Measurements from ENCODE around the gene B4GALNT4. TPM values are rescaled to one million over a fixed set of nuclear protein-coding genes. Genes with fewer than 3 reads are reported as not detected.
A peak's percentile ranks its signal among the peaks of the same experiment; 100 is the strongest.

B4GALNT4 gene
- total RNA-seq, 1 donor from 2014 or later, result 64.6 TPM

GRCh38 chr11:407651-408123 is 38.4 kb downstream of the B4GALNT4 start:
- no peak overlapping the region for H3K27ac ChIP-seq (ENCODE audit: low read depth, low read length)
- no peak overlapping the region for H3K4me3 Mint-ChIP-seq (ENCODE audit: unreplicated experiment)
- H3K4me3 ChIP-seq (ENCODE audit: insufficient read depth, low read depth, low read length), result no peak overlapping the region
- peaks cover 2% of the 10 kb centered on the region for H3K27me3 Mint-ChIP-seq (ENCODE audit: low read depth, unreplicated experiment)
- H3K27ac Mint-ChIP-seq (ENCODE audit: unreplicated experiment), result no peak overlapping the region
- H3K4me1 ChIP-seq (ENCODE audit: insufficient read depth, low read length), result no peaks in the 10 kb centered on the region
- H2AFZ ChIP-seq (ENCODE audit: low read depth, low read length), result peak overlapping the region; percentile 26
- no peaks in the 10 kb centered on the region for H3K9me3 Mint-ChIP-seq (ENCODE audit: unreplicated experiment)
- H3K27me3 ChIP-seq (ENCODE audit: insufficient read depth, low read length), result no peaks in the 10 kb centered on the region
- TF ChIP-seq EZH2 (IDR thresholded peaks at IDR 0.05; ENCODE audit: insufficient read depth, low read length) (no peak), CTCF (IDR thresholded peaks at IDR 0.05; ENCODE audit: insufficient read depth, low read depth, low read length) (no peak)
- H3K4me1 Mint-ChIP-seq (ENCODE audit: low read depth, unreplicated experiment), result no peaks in the 10 kb centered on the region
- H3K4me2 ChIP-seq (ENCODE audit: low read length), result peak overlapping the region; percentile 41
- H3K9ac ChIP-seq (ENCODE audit: low read length), result no peak overlapping the region
- H3K9me3 ChIP-seq (ENCODE audit: insufficient read depth, low read depth, low read length), result no peaks in the 10 kb centered on the region
- no peaks in the 10 kb centered on the region for H4K20me1 ChIP-seq (ENCODE audit: insufficient read depth, low read length)
- FAIRE-seq, result no peak
- no peaks in the 10 kb centered on the region for H3K79me2 ChIP-seq (ENCODE audit: insufficient read depth, low read length)
- H3K36me3 ChIP-seq (ENCODE audit: insufficient read depth, low read length), result no peaks in the 10 kb centered on the region
- no peak for DNase-seq (ENCODE audit: low read depth)
- no peaks in the 10 kb centered on the region for H3K36me3 Mint-ChIP-seq (ENCODE audit: low read depth, unreplicated experiment)

GRCh38 chr11:408154-409007 is 39.1 kb downstream of the B4GALNT4 start:
- Histone ChIP-seq H3K4me2 (ENCODE audit: low read length) (no peak overlapping the region), H3K27ac (ENCODE audit: low read depth, low read length) (no peak overlapping the region), H3K79me2 (ENCODE audit: insufficient read depth, low read length) (no peaks in the 10 kb centered on the region), H2AFZ (ENCODE audit: low read depth, low read length) (no peak overlapping the region), H4K20me1 (ENCODE audit: insufficient read depth, low read length) (no peaks in the 10 kb centered on the region), H3K9me3 (ENCODE audit: insufficient read depth, low read depth, low read length) (no peaks in the 10 kb centered on the region), H3K9ac (ENCODE audit: low read length) (no peak overlapping the region), H3K4me3 (ENCODE audit: insufficient read depth, low read depth, low read length) (no peak overlapping the region), H3K27me3 (ENCODE audit: insufficient read depth, low read length) (no peaks in the 10 kb centered on the region), H3K4me1 (ENCODE audit: insufficient read depth, low read length) (no peaks in the 10 kb centered on the region), H3K36me3 (ENCODE audit: insufficient read depth, low read length) (no peaks in the 10 kb centered on the region)
- H3K27me3 Mint-ChIP-seq (ENCODE audit: low read depth, unreplicated experiment), result peaks cover 4% of the 10 kb centered on the region
- no peaks in the 10 kb centered on the region for H3K36me3 Mint-ChIP-seq (ENCODE audit: low read depth, unreplicated experiment)
- FAIRE-seq, result no peak
- H3K27ac Mint-ChIP-seq (ENCODE audit: unreplicated experiment), result no peak overlapping the region
- no peaks in the 10 kb centered on the region for H3K4me1 Mint-ChIP-seq (ENCODE audit: low read depth, unreplicated experiment)
- TF ChIP-seq EZH2 (IDR thresholded peaks at IDR 0.05; ENCODE audit: insufficient read depth, low read length) (no peak), CTCF (IDR thresholded peaks at IDR 0.05; ENCODE audit: insufficient read depth, low read depth, low read length) (no peak)
- no peaks in the 10 kb centered on the region for H3K9me3 Mint-ChIP-seq (ENCODE audit: unreplicated experiment)
- no peak for DNase-seq (ENCODE audit: low read depth)
- no peak overlapping the region for H3K4me3 Mint-ChIP-seq (ENCODE audit: unreplicated experiment)
